HG03432 (cell line): ENCODE measurements around the gene SPECC1L.
"Not testable (repeated sequence)": the region's sequence is repeated elsewhere in the genome, so short reads cannot be mapped to it uniquely, and the experiment has no call there.

Experiments used
- ATAC-seq: cut with Tn5 transposase; IDR thresholded peaks from one replicate; pipeline ENCODE4 v1.9.1; 2021; ENCODE audit warnings: mild to moderate bottlenecking, moderate library complexity; ENCODE audit not compliant: unreplicated experiment

SPECC1L gene

GRCh38 chr22:24270556-24271385, at the start of gene SPECC1L:
TSS of gene SPECC1L (plus strand) at chr22:24270831. CDS start at chr22:24302232, 31,401 bp downstream.
- peak; percentile 87 for ATAC-seq

- ATAC-seq, result no peak
Measured at GRCh38 chr22:24224468-24224867, 46.2 kb upstream of the SPECC1L start.

GRCh38 chr22:24225044-24225601, 45.5 kb upstream of the SPECC1L start:
- no peak for ATAC-seq

- no peak for ATAC-seq
Measured at GRCh38 chr22:24225951-24226350, 44.7 kb upstream of the SPECC1L start.

- no peak for ATAC-seq
Measured at GRCh38 chr22:24230911-24231656, 39.5 kb upstream of the SPECC1L start.

GRCh38 chr22:24231706-24232105, 38.9 kb upstream of the SPECC1L start:
- no peak for ATAC-seq

- no peak for ATAC-seq
Measured at GRCh38 chr22:24232124-24232523, 38.5 kb upstream of the SPECC1L start.

- ATAC-seq, result no peak
Measured at GRCh38 chr22:24232725-24233124, 37.9 kb upstream of the SPECC1L start.

GRCh38 chr22:24233235-24233634, 37.4 kb upstream of the SPECC1L start:
- ATAC-seq, result no peak

- ATAC-seq, result no peak
Measured at GRCh38 chr22:24233816-24234215, 36.8 kb upstream of the SPECC1L start.

GRCh38 chr22:24235315-24235714, 35.3 kb upstream of the SPECC1L start:
- no peak for ATAC-seq

- ATAC-seq, result no peak
Measured at GRCh38 chr22:24236656-24237055, 34.0 kb upstream of the SPECC1L start.

- ATAC-seq, result not testable (repeated sequence)
Measured at GRCh38 chr22:24238101-24238694, 32.4 kb upstream of the SPECC1L start.

- ATAC-seq, result no peak
Measured at GRCh38 chr22:24240381-24240780, 30.2 kb upstream of the SPECC1L start.

GRCh38 chr22:24240985-24241692, 29.5 kb upstream of the SPECC1L start:
- ATAC-seq, result not testable (repeated sequence)

- ATAC-seq, result not testable (repeated sequence)
Measured at GRCh38 chr22:24243417-24243816, 27.2 kb upstream of the SPECC1L start.

- no peak for ATAC-seq
Measured at GRCh38 chr22:24244144-24244787, 26.4 kb upstream of the SPECC1L start.

- ATAC-seq, result not testable (repeated sequence)
Measured at GRCh38 chr22:24245030-24245431, 25.6 kb upstream of the SPECC1L start, which contains the start of gene GGT5. TSS of gene GGT5 (minus strand) at chr22:24245082. CDS start at chr22:24244725, 357 bp downstream.

- ATAC-seq, result not testable (repeated sequence)
Measured at GRCh38 chr22:24245584-24246561, 24.8 kb upstream of the SPECC1L start.
